Heart left ventricle (tissue), 16 donors: ENCODE data around the gene OR5J2. TPM values are rescaled to one million over a fixed set of nuclear protein-coding genes. Genes with fewer than 3 reads are reported as not detected.

Source experiments
- ATAC-seq, 4 donors: fragments of 200-7000 bp; cut with Tn5 transposase; one replicate each; pipeline ENCODE4 v1.9.1; 2020 to 2022; ENCODE audit warnings: moderate library complexity in 4 of 4, mild to moderate bottlenecking in 3 of 4, moderate number of reproducible peaks in 1 of 4
- DNase-seq, 5 donors: peaks; one replicate each; pipeline ENCODE4 v3.0.0-alpha.2; 2020
- H3K27ac ChIP-seq, 12 donors: fragments of 200-600 bp; sonication (generic) in 4 of 12; one replicate each; pipeline versions ENCODE4 v1.5.0 to v1.8.0; 2016 to 2022; ENCODE audit warnings: mild to moderate bottlenecking in 2 of 12
- H3K27me3 ChIP-seq, 9 donors: fragments of 200-600 bp; sonication (generic) in 2 of 9; one replicate each; pipeline versions ENCODE4 v1.5.1 to v1.8.0; 2016 to 2022; ENCODE audit warnings: mild to moderate bottlenecking in 3 of 9
- H3K36me3 ChIP-seq, 9 donors: fragments of 200-600 bp; sonication (generic) in 2 of 9; one replicate each; pipeline versions ENCODE4 v1.5.0 to v1.8.0; 2018 to 2022; ENCODE audit warnings: mild to moderate bottlenecking in 2 of 9
- H3K4me1 ChIP-seq, 12 donors: fragments of 200-600 bp; sonication (generic) in 4 of 12; one replicate each; pipeline versions ENCODE4 v1.5.0 to v1.8.0; 2016 to 2022; ENCODE audit warnings: mild to moderate bottlenecking in 3 of 12
- H3K4me3 ChIP-seq, 12 donors: fragments of 200-600 bp; sonication (generic) in 4 of 12; one replicate each; pipeline versions ENCODE4 v1.5.0 to v1.8.0; 2017 to 2022; ENCODE audit warnings: mild to moderate bottlenecking in 9 of 12, moderate library complexity in 4 of 12
- H3K9me3 ChIP-seq, 12 donors: fragments of 200-600 bp; sonication (generic) in 4 of 12; one replicate each; pipeline versions ENCODE4 v1.5.0 to v1.8.0; 2016 to 2022; ENCODE audit warnings: mild to moderate bottlenecking in 1 of 12
- POLR2A ChIP-seq, 2 donors: fragments of 450-650 bp; IDR thresholded peaks; one replicate each; pipeline ENCODE4 v1.6.1; 2017; ENCODE audit warnings: antibody characterized with exemption in 2 of 2, mild to moderate bottlenecking in 2 of 2, moderate library complexity in 2 of 2
- WGBS, 4 donors: extraction: QIAGEN DNeasy Blood & Tissue Kit in 2 of 4; methylation state at CpG; one replicate each; pipeline versions ENCODE4 v1.1.5 to v1.1.7; 2013 to 2018; 5-methylcytosine and 5-hydroxymethylcytosine counted together
- intact Hi-C, 10 donors: fragments of 100-400 bp; cut with DNase I; formaldehyde crosslinking; loops; one replicate each; pipeline versions ENCODE4 v1.11.1 to v1.14.2; 2022
- polyA plus RNA-seq, 2 donors: library from polyadenylated mRNA; stranded (reverse); fragments of 200-250 nt; gene quantifications; one replicate each; pipeline ENCODE4 v1.2.3, GENCODE V29; 2013
- total RNA-seq, 9 donors: library from RNA; depleted of rRNA in 2 of 9; stranded (reverse); fragments of >200 nt in 2 of 9; fragmentation: NEBNext Ultra II Directional in 3 of 9; extraction: Animal tissue kit (Norgen Biotek cat#: 25700) in 3 of 9; gene quantifications; one replicate each; pipeline versions ENCODE4 v1.1.0 to v1.2.4, GENCODE V29; 2016 to 2023
- TF ChIP-seq, protein P1 (sequence below), 12 donors: fragments of 200-600 bp; sonication (generic) in 4 of 12; IDR thresholded peaks; one replicate each; pipeline versions ENCODE4 v1.5.0 to v1.8.0; 2018 to 2022; ENCODE audit warnings: antibody characterized with exemption in 12 of 12, mild to moderate bottlenecking in 5 of 12
- donor health status: ischemic (EF 13 %, LVEDD 7.1; RV severe dilation, severe dysfunction).
- donor health status: healthy with polysubstance abuse.
- donor health status: DM: no; HTN: yes; CAD: no.
- donor health status: DM: no; HTN: no; CAD: no.
- donor health status: ischemic (EF 25% LVEDD 6.9; RV normal size, moderate dysfunction).
- donor health status: ischemic (EF 25% LVEDD 5.7; RV mildly dilated, moderate dysfunction).
- donor health status: healthy.
- donor health status: DM: yes; HTN: yes; CAD: no.
- donor health status: ischemic (EF 35%, LVEDD 5.7; RV mildly dilated, moderate dysfunction).
- donor health status: nonischemic (EF 11% LVEDD 7.7; RV severe dilation, severe dysfunction).
- donor health status: DM: yes; HTN: yes; CAD: no.
- donor health status: PGD.
- donor health status: ischemic (EF 29% LVEDD 5.4; RV normal size, mild dysfunction).
- donor health status: nonischemic (EF 23%, LVEDD 6.1; RV moderate dilation, normal function).

OR5J2 gene
- total and polyA plus RNA-seq, 11 donors = not detected

DNA sequence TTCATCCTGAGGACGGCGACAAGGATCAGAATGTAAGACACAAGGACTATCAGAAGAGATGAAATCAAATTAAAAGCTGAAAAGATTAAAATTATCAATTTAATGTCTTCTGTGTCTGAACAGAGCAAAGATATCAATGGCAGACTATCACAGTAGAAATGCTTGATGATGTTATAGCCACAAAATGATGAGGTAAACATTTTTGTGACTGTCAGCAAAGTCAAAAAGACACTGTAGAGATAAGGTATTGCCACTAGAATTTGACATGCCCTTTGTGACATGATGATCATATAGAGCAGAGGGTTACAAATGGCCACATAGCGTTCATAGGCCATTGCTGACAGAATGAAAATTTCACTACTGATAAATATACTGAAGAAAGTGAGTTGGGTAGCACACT is 12.2 kb downstream of the OR5J2 start:
- no peaks in the 10 kb centered on the region for H3K27me3 ChIP-seq
- H3K9me3 ChIP-seq = peaks cover 0 to 17% (median 0%) of the 10 kb centered on the region in 12 donors
- ATAC-seq = no peak
- no peak for DNase-seq
- H3K36me3 ChIP-seq = no peaks in the 10 kb centered on the region
- no peaks in the 10 kb centered on the region for H3K4me1 ChIP-seq
- WGBS, 4 donors = 84 to 88% (median 86%) methylated on average over 3 of the region's 3 CpGs
- intact Hi-C loops = no loop called here
- no peak overlapping the region for H3K27ac ChIP-seq
- TF ChIP-seq, protein P1, sequence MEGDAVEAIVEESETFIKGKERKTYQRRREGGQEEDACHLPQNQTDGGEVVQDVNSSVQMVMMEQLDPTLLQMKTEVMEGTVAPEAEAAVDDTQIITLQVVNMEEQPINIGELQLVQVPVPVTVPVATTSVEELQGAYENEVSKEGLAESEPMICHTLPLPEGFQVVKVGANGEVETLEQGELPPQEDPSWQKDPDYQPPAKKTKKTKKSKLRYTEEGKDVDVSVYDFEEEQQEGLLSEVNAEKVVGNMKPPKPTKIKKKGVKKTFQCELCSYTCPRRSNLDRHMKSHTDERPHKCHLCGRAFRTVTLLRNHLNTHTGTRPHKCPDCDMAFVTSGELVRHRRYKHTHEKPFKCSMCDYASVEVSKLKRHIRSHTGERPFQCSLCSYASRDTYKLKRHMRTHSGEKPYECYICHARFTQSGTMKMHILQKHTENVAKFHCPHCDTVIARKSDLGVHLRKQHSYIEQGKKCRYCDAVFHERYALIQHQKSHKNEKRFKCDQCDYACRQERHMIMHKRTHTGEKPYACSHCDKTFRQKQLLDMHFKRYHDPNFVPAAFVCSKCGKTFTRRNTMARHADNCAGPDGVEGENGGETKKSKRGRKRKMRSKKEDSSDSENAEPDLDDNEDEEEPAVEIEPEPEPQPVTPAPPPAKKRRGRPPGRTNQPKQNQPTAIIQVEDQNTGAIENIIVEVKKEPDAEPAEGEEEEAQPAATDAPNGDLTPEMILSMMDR (IDR thresholded peaks at IDR 0.05) = no peak
- TF ChIP-seq POLR2A (IDR thresholded peaks at IDR 0.05) = no peak
- no peak overlapping the region for H3K4me3 ChIP-seq

DNA sequence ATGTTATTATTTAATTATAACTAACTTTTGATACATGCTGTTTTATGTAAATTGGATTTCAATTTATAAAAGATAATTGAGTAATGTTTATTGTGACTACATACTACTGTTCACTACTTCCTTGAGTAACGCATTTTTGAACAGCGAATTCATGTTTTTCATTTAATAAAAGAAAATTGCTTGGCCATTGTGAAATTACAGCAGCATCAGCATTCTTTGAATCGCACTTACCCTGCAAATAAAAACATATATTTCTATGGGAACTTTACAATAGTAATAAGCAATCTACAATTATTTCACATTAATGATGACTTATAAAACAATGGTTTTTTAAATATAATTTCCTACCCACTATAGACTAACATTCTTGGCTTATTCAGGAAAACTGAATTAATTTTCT is 20.3 kb downstream of the OR5J2 start:
- WGBS, 4 donors = 73 to 83% (median 77%) methylated on average over 3 of the region's 3 CpGs
- Histone ChIP-seq H3K9me3 (peaks cover 0 to 7% (median 0%) of the 10 kb centered on the region in 12 donors), H3K36me3 (no peaks in the 10 kb centered on the region), H3K4me3 (no peak overlapping the region), H3K27me3 (no peaks in the 10 kb centered on the region), H3K4me1 (no peaks in the 10 kb centered on the region), H3K27ac (no peak overlapping the region)
- ATAC-seq (no peak), DNase-seq (no peak)
- TF ChIP-seq POLR2A (IDR thresholded peaks at IDR 0.05) = no peak
- TF ChIP-seq, protein P1 (IDR thresholded peaks at IDR 0.05) = no peak
- intact Hi-C loops = no loop called here

- H3K4me1 ChIP-seq = no peaks in the 10 kb centered on the region
- ATAC-seq (no peak), DNase-seq (no peak)
- H3K9me3 ChIP-seq = peaks cover 0 to 13% (median 0%) of the 10 kb centered on the region in 12 donors
- WGBS, 4 donors = 54 to 66% (median 57%) methylated on average over 2 of the region's 2 CpGs
- H3K36me3 ChIP-seq = no peaks in the 10 kb centered on the region
- intact Hi-C loops = no loop called here
- H3K27ac ChIP-seq = no peak overlapping the region
- H3K4me3 ChIP-seq = no peak overlapping the region
- TF ChIP-seq, protein P1 (IDR thresholded peaks at IDR 0.05) = no peak
- TF ChIP-seq POLR2A (IDR thresholded peaks at IDR 0.05) = no peak
- no peaks in the 10 kb centered on the region for H3K27me3 ChIP-seq
Measured at GRCh38 chr11:56197367-56197766, 20.9 kb downstream of the OR5J2 start.

GRCh38 chr11:56207790-56208189 is 31.4 kb downstream of the OR5J2 start:
- peaks cover 0 to 11% (median 0%) of the 10 kb centered on the region in 12 donors for H3K9me3 ChIP-seq
- intact Hi-C loops = no loop called here
- H3K4me3 ChIP-seq = no peak overlapping the region
- H3K36me3 ChIP-seq = no peaks in the 10 kb centered on the region
- no peak for ATAC-seq
- no peaks in the 10 kb centered on the region for H3K27me3 ChIP-seq
- no peak for DNase-seq
- H3K4me1 ChIP-seq = no peaks in the 10 kb centered on the region
- TF ChIP-seq, protein P1 (IDR thresholded peaks at IDR 0.05) = no peak
- no peak for TF ChIP-seq POLR2A (IDR thresholded peaks at IDR 0.05)
- no peak overlapping the region for H3K27ac ChIP-seq
- 28 to 44% (median 40%) methylated on average over 1 of the region's 1 CpG for WGBS, 4 donors
